ENCODE measurements around the gene WARS2.

WARS2 gene

GRCh38 chr1:118984086-118984721 lies 156.2 kb downstream of the WARS2 start:
- Histone ChIP-seq H3K4me3 (replicated peaks; ENCODE audit: low read depth, low read length) (no peak overlapping the region), H3K27me3 (replicated peaks; ENCODE audit: control insufficient read depth, insufficient read depth, low read length) (no peaks in the 10 kb centered on the region; the same call in 1 of the 2 replicates), H3K36me3 (ENCODE audit: control insufficient read depth, insufficient read depth, low read length) (no peaks in the 10 kb centered on the region)
- DNase-seq (ENCODE audit: extremely low read depth, insufficient read length), result no peak
- no peak for TF ChIP-seq CTCF (IDR thresholded peaks at IDR 0.05; ENCODE audit: insufficient read depth, low read length, poor library complexity, severe bottlenecking)

GRCh38 chr1:118983558-118984041 lies 156.9 kb downstream of the WARS2 start:
- no peak overlapping the region for H3K4me3 ChIP-seq (replicated peaks; ENCODE audit: low read depth, low read length)
- no peak for TF ChIP-seq CTCF (IDR thresholded peaks at IDR 0.05; ENCODE audit: insufficient read depth, low read length, poor library complexity, severe bottlenecking)

GRCh38 chr1:118982821-118983557 lies 157.5 kb downstream of the WARS2 start:
- TF ChIP-seq CTCF (IDR thresholded peaks at IDR 0.05; ENCODE audit: insufficient read depth, low read length, poor library complexity, severe bottlenecking), result no peak
- DNase-seq (ENCODE audit: extremely low read depth, insufficient read length), result no peak
- Histone ChIP-seq H3K27me3 (replicated peaks; ENCODE audit: control insufficient read depth, insufficient read depth, low read length) (no peaks in the 10 kb centered on the region; the same call in 1 of the 2 replicates), H3K36me3 (ENCODE audit: control insufficient read depth, insufficient read depth, low read length) (no peaks in the 10 kb centered on the region), H3K4me3 (replicated peaks; ENCODE audit: low read depth, low read length) (no peak overlapping the region)

More at GRCh38 chr1:118983558-118984041, 156.9 kb downstream of the WARS2 start:
- Histone ChIP-seq H3K27me3 (replicated peaks; ENCODE audit: control insufficient read depth, insufficient read depth, low read length) (no peaks in the 10 kb centered on the region; the same call in 1 of the 2 replicates), H3K36me3 (ENCODE audit: control insufficient read depth, insufficient read depth, low read length) (no peaks in the 10 kb centered on the region)
- DNase-seq (ENCODE audit: extremely low read depth, insufficient read length), result no peak

- Histone ChIP-seq H3K27me3 (replicated peaks; ENCODE audit: control insufficient read depth, insufficient read depth, low read length) (no peaks in the 10 kb centered on the region; the same call in 1 of the 2 replicates), H3K4me3 (replicated peaks; ENCODE audit: low read depth, low read length) (no peak overlapping the region), H3K36me3 (ENCODE audit: control insufficient read depth, insufficient read depth, low read length) (no peaks in the 10 kb centered on the region)
- TF ChIP-seq CTCF (IDR thresholded peaks at IDR 0.05; ENCODE audit: insufficient read depth, low read length, poor library complexity, severe bottlenecking), result no peak
- DNase-seq (ENCODE audit: extremely low read depth, insufficient read length), result no peak
Measured at GRCh38 chr1:118982266-118982665, 158.2 kb downstream of the WARS2 start.

GRCh38 chr1:118981436-118981835 lies 159.0 kb downstream of the WARS2 start:
- Histone ChIP-seq H3K36me3 (ENCODE audit: control insufficient read depth, insufficient read depth, low read length) (no peaks in the 10 kb centered on the region), H3K27me3 (replicated peaks; ENCODE audit: control insufficient read depth, insufficient read depth, low read length) (no peaks in the 10 kb centered on the region; the same call in 1 of the 2 replicates), H3K4me3 (replicated peaks; ENCODE audit: low read depth, low read length) (no peak overlapping the region)
- no peak for TF ChIP-seq CTCF (IDR thresholded peaks at IDR 0.05; ENCODE audit: insufficient read depth, low read length, poor library complexity, severe bottlenecking)
- no peak for DNase-seq (ENCODE audit: extremely low read depth, insufficient read length)

Measured in GM06990 (cell line).